Posterior cingulate gyrus (tissue), 11 donors: ENCODE results near the gene OR10C1.

Experiments used
- DNase-seq, 10 donors: peaks; one replicate each; pipeline versions ENCODE4 v3.0.0 to v3.0.0-alpha.2; 2020 to 2021; ENCODE audit warnings: mixed read lengths in 3 of 10
- intact Hi-C: fragments of 100-400 bp; cut with DNase I; formaldehyde crosslinking; loops from one replicate; pipeline ENCODE4 v1.15.1; 2023

Gene OR10C1

DNA sequence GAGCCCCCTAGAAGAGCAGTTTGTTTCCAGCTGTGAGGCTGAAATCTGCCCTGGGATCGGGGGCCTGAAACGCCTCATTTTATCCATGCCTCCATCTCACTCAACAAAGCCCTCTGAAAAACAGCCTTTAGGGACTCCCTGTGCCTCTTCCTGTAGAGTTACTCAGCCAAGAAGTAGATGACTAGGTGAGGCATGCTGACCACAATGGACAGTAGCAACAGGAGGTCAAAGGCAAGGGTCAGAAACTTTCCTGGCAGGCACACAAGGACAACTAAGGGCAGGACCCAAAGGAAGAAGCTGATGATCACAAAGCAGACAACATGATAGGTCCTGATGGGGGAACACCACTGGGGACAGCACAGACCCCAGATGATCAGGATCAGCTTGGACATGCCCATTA, 35.9 kb downstream of the OR10C1 start:
- intact Hi-C loops, result no loop called here

DNA sequence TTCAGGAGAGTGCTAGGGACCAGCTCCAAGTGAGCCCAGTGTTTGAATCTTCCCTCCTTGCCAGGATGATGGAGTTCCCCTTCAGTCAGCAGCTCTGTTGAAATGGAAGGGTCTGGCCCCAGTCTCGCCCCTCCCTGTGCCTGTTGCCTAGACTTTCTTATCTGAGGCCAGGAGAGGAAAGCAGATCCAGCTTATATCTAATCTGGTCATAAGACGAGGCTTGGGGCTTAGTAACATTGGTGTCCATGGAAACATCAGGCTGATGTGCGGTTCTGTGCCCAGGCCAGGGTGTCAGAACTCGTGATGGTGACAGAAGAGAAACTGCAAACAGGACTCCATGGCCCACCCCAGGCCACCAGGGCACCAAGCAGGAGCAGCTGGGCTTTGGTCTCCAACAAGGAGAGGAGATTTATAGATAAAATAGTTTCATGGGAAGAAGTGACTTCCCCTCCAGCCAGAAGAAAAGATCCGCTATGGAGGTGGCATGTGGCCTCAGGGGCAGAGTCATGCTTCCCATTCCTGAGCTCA, 38.9 kb downstream of the OR10C1 start:
- intact Hi-C loops, result no loop called here
- no peak for DNase-seq

More for the DNA sequence above, 35.9 kb downstream of the OR10C1 start:
- DNase-seq, result no peak

DNA sequence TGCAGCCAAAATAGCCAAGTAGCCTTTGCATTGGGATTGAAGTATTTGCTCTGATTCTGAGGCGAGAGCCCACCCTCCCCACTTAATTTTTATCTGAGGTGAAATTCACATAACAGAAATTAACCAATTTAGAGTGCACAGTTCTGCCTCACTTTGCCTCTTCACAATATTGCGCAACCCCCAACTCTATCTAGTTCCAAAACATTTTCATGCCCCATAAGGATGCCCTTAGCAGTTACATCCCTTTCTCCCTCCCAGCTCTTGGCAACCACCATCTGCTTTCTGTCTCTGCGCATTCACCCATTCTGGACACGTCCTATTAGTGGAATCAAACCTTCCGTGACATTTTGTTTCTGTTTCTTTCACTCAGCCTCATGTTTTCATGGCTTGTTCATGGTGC, 39.6 kb downstream of the OR10C1 start:
- intact Hi-C loops, result no loop called here
- no peak for DNase-seq

DNA sequence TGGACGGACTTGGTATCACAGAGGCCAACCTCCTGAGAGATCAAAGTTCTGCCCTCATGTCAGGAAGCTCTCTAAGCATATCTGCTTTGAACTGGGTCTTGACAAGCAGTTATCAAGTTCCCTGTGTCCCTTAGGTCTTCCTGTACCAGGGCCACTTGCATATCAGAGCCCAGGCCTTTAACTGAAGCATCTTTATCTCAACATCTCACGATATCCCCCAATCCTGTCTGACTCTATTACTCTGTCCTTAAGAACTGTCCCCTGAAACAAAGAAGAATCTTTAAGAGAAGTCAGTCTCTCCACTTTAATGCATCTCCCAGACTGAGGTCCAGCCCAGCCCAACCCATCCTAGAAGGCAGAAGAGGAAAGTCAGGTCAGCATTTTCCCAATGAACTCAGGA, 40.5 kb downstream of the OR10C1 start:
- no peak for DNase-seq
- intact Hi-C loops, result no loop called here

DNA sequence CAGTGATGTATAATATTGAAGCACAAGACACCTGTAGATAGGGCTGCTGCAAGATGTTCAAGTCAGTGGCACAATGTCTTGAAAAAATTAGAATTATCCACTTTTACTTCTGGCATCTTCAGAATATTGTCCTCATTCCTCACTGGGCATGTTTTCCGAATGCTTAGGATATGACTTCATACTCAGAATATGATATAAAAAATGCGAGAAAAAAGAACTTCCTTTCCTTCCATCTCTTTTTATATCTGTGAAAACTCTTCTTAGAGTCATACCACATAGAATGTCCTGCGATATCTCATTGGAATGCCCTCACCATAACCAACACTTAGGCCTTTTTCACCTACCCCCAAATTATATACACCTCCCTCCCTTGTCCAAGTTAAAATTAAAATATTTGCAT, 44.1 kb downstream of the OR10C1 start:
- DNase-seq, result no peak
- intact Hi-C loops, result no loop called here

DNA sequence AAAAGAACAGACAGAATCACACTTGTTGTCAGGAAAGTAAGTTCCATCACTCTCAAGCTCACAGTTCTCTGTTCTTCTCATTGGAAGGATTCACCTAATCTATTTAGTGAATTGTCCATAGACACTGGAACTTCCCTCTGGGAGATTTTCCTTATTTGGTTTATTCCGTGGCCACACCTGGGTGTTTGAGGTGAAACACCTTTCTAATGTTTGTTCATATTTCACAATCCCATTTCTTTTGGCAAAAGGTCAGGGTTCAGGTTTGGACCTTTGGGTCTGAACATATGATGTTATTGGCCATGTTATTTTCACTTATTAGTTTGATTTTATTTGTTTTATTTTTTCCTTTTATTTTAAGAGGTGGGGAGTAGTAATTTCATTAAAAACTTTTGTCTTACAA, 44.6 kb downstream of the OR10C1 start:
- intact Hi-C loops, result no loop called here
- no peak for DNase-seq

DNA sequence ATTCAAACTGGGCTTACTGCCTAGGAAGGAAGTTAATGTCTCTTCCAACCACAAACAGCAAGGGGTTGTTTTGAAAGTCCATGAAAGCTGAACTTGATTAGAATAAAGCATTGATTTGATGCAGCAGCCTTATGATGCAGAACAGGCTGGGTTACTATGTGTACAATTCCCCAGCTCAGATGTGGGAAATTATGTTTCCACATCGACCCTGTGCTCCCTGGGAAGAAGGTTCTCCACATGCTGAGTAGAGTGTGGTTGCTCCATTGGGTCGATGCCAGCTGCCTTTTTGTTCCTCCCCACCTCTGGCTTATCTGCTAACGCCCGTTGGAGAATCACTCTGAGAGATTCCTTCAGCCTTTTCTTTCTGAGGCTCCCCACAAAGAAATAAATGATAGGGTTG, 47.5 kb downstream of the OR10C1 start:
- intact Hi-C loops, result no loop called here
- no peak for DNase-seq

DNA sequence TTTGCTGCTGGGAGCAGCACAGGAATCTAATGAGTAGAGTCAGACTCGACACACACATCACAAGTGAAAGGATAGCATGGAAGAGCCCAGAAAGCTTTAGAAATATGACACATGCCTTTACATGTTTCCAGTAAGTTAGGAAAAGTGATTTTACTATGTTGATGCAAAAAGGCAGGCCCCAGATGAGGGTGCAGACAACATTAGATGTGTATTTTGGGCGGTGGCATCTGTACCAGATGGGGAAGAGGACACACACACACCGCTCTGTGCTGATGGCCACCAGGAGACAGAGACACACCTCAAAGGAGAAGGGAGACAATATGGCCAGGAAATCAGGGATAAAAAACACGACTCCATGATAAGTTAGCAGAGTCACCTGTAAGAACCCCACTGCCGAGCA, 48.0 kb downstream of the OR10C1 start:
- intact Hi-C loops, result no loop called here
- DNase-seq, result no peak

DNA sequence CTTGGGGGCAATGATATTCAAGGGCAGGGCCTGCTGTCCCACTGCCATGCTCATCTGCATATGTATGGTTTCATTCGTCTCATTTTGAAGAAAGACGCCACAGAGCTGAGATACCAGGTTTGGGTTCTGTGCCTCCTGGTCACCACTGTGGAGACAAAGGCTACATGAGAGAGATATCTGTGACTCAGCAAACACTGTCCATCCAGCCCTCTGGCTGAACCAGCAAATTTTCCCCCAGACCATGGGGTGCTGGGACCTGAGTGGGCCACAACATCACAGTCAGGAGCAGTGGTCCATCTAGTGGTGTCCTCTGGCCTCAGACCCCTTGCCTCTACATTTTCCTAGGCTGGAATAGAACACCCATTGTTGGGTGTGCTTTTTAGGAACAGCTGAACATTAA, 48.6 kb downstream of the OR10C1 start, which contains the start of gene MAS1L:
Gene MAS1L (minus strand): TSS at position 297 of the 400 bp plus-strand sequence. CDS start 54 bp downstream, at position 243.
- intact Hi-C loops, result no loop called here

DNA sequence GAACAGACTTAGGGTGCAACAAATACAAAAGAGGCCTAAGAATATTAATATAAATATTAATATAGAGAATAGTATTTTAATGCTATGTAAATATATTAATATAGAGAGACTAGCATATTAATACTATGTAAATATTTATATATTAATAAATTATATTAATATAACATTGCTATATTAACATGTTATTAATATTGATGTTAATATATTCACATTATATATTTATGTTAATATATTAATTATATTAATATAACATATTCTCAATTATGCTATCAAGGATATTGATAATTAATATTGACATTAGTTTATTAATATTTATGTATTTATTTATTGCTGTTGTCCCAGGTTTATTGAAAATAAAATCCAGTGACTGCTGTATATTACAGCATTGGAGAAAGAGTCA, 49.8 kb downstream of the OR10C1 start:
- DNase-seq, result no peak
- intact Hi-C loops, result no loop called here

More for the DNA sequence above, 48.6 kb downstream of the OR10C1 start, which contains the start of gene MAS1L:
- no peak for DNase-seq

DNA sequence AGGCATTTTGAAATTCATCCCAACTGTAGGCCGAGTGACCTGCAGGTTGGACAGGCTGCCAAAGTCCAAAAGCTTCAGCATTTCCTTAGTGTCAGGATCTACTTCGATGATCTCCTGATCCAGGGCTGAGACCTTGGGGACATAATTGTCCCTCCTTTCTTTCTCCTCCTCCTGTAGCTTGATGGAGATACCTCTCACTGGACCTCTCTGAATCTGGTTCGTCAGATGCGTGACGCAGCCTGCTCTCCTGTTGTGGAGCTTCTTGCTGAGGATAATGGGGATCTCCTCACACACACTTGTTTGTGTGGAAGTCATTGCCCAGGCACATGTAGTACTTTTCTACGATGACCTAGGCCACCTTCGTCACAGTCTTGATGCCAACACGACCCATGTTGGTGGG, 50.2 kb downstream of the OR10C1 start:
- intact Hi-C loops, result no loop called here
- no peak for DNase-seq

DNA sequence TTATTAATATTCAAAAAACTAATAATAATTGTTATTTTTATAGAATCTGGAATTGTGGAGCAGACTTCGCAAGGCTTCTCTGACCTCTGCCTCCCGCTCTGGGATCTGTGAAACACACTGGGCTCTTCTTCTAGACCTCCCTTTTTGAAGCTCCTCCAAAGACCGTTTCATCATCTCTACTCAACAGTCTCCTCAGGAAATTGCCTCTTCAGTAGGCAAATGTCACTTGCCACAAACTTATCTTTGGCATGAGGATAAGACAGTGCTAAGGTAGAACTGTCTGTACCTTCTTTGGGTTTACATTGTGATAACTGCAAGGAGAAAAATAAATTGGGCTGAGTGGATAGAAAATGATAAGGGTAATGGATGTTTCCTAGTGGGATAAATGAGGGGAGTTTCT, 50.9 kb downstream of the OR10C1 start:
- intact Hi-C loops, result no loop called here

DNA sequence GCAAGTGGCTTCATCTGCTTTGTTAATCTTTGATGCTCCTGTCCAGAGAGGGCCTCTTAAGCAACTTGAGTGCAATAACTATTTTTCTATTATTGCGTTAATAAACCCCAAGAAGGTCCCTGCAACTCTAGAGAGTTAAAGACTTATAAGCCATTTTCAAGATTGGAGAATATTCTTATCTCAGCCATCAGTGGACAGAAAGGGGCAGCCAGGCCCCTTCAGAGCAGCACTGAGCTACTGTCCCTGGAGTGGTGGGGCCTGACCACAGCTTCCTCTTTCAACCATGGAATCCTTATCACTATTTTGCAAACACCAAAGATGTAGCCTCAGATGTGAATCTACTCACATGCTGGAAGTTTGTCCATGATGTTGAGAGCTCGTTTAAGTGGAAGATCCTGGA, 51.4 kb downstream of the OR10C1 start:
- no peak for DNase-seq
- intact Hi-C loops, result no loop called here

More for the DNA sequence above, 50.9 kb downstream of the OR10C1 start:
- no peak for DNase-seq
